Nucleus accumbens (tissue), 56 donors: ENCODE results near the gene SPATA18.
"Not testable (repeated sequence)": the region's sequence is repeated elsewhere in the genome, so short reads cannot be mapped to it uniquely, and the experiment has no call there.

Source experiments
- DNase-seq, 56 donors: peaks; one replicate each; lab custom pipeline; 2025; lab: John Stamatoyannopoulos, UW

The SPATA18 gene

DNA sequence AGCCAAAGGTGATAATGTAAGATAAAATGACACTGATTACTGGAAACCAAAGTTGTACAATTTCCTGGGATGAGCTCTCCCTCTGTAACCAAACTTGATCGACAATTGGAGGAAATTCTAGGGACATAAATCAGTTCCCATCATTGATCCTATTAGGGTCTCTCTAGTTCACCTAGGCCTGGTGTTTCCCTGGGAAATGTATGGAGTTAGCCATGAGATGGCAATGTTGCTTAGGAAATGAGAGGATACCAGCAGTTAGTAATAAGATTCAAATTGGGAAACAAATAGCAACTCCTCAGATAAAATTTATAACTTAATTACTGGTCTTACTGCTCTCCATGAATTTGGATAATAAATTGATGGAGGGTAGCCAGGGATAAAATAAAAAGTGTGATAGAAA is 52.2 kb downstream of the SPATA18 start:
- no peak for DNase-seq

DNA sequence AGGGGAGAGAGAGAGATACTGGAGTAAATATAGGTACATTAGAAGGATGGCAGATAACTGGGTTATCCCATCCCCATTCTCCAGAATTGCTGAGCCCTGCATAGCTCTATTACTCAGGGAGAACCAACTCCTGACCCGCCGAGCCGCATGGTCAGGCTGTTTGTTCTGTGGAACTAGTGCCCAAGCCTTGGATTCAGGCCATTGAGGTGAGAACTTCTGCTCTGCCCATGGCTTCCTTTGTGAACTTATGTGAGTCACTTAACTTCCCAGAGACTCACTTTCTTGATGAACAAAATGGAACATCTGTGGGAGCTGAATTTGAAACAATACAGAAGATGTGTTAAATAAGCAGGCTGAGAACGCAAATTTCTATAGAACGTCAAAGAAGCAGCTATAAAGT is 54.2 kb downstream of the SPATA18 start:
- DNase-seq: no peak

DNA sequence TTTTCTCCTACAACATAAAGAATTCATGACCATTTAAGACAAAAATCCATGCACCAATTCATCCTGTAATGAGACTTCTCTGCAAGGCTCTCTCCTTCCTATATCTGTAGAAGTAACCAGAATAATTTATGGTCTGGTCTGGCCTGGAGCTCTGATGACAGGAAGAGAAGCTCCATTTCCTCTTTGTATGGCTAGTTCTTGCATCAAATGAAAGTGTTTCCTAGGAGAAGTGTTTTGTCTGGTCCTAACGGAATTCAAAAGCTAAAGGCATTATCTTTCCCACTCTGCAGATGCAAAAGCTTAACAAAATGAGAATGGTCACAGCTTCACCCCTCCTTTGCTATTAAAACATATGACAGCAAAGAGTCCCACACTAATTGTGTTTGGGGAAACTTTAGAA is 55.1 kb downstream of the SPATA18 start:
- no peak for DNase-seq

DNA sequence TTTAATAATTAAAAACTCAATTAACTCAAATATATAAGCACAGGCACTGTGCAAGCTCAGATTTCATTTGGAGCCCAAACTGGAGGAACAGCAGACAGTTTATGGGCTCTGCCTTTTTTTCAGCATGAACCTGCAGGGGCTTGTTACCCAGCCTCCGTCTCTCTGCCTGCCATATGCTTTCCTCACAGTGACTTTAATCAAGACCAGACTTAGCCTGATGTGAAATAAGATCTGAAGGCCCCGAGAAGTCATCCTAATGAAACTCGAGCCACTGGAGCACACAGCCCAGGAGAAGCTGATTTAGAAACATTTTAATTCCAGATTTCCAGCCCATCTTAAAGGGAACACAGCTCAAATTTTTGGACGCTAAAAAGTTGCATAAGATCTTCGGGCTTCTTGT is 55.6 kb downstream of the SPATA18 start:
- DNase-seq: no peak

DNA sequence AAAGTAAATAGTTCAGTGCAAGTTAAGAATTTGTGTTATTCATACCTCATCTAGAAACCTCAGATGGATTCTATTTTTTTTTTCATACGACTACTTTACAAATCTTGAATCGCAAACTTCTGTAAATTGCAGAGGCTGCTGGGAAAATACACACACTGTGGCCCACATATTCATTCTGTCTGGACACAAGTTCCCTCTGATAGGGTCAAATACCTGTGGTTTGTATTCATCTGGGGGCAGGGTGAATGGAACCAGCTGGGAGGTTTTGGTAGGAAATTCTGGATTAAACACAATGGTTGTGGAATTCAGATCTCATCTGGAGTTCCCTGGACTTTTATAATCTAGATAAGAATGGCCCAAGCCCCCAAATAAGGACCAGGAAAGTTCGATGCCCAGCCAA is 56.2 kb downstream of the SPATA18 start:
- DNase-seq: no peak

DNA sequence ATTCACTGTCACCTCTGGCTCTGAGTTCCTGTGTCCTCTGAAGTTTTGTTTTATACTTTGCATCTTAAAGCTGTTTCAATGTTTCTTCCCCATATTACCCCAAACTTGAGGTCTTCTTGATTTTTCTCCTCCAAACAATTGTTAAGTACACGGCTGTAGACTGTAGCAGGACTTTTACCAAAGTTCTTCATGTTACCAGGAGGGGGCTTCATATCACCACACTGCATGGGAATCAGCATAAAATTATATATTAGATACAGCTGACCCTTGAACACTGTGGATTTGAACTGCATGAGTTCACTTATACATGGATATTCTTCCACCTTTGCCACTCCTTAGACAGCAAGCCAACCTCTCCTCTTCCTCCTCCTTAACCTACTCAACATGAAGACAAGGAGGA is 56.6 kb downstream of the SPATA18 start:
- no peak for DNase-seq

DNA sequence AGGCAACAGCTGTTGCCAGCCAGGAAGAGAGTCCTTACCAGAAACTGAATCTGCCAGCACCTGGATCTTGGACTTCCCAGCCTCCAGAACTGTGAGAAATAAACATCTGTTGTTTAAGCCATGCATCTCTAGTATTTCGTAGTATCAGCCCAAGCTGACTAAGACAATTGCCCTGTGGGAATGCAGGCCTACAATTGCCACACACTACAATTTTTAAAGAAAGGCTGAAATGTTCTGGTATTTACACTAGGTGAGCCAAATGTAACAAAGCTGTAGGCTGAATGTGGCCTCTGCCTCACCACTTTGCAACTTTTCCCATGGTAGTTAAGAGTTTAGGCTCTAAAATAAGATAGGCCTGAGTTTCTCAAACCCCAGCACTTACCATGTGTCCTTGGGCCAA is 59.1 kb downstream of the SPATA18 start:
- DNase-seq: no peak

DNA sequence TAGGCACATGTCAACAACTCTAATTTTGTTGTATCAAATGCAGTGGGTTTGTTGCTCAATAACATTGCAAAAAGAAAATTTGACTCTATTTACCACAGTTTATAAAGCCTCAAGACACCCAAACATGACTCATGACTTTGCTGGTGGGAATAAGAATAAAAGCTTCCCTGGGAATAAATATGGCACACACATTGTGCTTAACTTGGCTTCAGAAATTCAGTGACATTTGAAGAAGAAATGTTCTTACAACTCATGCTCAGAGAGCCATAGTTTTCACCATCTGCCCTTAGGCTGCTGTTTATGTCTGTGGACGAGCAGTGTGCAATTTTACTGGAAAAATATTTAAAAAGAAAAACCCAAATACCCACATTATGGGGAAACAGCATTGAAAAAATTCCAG is 60.9 kb downstream of the SPATA18 start:
- no peak for DNase-seq

DNA sequence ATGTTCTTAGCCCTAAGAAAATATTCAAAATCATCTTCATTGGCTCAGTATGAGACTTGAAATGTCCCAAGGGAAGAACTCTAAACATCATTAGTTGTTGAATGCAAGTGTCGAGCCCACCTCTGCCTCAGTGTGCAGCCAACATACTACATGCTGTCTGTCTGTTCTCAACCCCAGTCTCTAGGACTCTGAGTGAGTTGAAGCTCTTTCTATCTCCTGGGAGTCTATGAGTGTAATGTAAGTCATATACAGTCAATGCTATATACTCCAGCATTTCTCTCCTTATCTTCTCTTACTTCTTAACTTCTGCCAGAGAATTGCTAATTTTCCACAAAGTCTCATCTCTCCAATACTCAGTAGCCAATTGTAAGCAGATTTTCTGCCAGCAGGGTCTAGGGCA is 61.3 kb downstream of the SPATA18 start:
- DNase-seq: no peak

DNA sequence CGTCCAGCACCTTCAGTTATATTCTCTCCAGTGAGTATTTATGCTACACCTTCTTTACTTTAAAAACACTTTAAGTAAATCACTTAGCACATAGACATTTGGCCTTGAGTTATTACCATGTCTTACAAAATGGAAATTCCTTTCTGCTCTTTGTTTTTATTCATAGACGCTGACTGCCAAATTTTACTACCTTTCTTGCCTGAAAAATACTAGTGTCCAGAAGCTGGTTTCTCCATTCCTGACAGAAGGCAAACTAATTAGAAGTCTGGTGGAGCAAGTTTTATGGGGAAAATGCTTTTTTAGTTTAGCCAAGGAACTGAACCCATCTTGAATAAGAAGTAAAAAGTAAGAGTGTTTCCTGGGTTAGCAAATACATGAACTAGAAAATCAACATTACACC is 65.5 kb downstream of the SPATA18 start:
- no peak for DNase-seq

DNA sequence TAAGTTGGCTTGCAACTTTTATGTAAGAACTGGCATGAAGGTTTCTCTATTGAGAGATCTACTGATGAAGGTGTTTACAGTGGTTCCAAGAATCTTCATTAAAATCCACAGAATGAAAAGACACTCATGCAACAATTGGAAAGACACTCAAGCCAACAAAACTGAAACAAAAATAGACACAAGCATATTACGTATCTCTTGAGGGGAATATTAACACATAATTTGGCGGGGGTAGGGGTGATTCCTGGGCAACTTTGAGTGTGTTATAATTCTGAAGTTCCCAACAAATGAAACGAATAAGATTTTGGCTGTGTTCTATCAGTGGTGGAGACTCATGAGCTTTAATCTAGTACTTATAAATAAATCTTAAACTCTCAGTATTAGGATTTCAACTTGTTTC is 75.1 kb downstream of the SPATA18 start:
- no peak for DNase-seq

DNA sequence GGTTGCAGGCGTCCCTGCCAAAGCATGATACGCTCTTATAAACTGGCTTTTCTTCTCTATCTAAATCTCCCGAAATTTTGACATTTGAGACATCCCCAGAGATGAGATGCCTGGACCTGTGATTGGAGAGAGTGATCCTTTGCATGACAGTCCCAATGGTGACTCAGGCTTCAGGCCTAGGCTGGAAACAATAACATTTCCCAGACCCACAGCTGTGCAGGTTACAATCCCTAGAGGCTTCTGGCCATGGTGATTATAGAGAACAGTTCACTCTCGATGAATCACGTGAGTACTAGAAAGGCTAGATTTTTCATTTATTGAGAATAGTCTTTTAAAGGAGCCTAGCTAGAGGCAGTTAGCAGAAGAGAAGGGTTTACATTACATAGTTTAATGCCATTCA is 75.9 kb downstream of the SPATA18 start:
- DNase-seq: no peak

DNA sequence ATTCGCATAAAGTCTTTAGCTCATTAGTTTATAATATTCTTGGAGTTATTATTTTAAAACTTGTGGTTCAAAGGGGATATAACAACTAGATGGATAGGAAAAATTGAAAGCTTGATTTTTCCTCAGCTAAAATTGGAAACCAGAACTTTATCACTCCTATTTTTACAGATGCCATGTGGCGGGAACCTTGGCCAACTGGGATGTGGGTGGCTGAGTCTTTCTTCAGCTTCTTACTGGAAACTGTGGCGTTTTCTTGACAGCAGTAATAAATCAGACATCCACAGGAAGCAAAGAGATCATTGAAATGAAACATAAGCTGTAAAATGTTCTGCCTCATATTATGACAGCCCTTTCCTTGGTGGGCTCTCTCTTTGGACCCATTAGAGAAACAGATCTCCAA is 84.1 kb downstream of the SPATA18 start:
- DNase-seq: no peak

DNA sequence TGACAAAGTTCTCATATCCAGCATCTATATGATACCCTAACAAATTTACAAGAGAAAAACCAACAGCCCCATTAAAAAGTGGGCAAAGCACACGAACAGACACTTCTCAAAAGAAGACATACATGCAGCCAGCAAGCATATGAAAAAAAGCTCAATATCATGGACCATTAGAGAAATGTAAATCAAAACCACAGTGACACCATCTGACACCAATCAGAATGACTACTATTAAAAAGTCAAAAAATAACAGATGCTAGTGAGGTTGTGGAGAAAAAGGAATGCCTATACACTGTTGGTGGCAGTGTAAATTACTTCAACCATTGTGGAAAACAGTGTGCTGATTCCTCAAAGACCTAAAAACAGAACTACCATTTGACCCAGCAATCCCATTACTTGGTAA is 86.0 kb downstream of the SPATA18 start:
- DNase-seq: not testable (repeated sequence)

DNA sequence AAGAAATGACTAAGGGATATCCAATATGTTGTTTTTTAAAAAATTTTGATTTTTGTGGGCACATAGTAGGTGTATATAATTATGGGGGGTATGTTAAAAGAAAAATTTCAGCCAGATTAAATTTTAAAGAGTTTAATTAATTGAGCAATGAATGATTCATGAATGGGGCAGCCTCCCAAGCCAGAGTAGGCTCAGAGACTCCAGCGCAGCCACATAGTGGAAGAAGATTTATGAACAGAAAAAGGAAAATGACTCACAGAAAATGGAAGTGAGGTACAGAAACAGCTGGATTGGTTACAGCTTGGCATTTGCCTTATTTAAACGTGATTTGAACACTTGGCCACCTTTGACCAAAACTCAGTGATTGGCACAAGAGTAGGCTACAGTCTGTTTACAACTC is 91.7 kb downstream of the SPATA18 start:
- DNase-seq: no peak

DNA sequence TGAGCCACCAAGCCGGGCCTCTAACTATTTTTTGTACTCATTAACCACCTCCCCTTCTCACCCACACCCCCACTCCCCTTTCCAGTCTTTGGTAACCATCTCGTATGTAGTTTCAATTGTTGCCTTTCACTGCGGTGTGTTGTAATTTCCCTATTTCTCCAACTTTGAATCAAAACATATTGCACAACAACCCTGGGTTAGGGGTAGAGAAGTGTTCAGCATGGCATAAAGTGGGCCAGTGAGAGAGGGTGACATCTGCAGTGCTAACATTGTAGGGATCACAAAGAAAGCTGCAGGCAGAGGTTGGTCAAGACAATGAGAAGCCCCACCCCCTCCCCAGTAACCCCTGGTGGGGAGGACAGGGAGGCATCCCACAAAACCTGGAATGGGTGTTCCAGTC is 92.7 kb downstream of the SPATA18 start:
- DNase-seq: no peak

DNA sequence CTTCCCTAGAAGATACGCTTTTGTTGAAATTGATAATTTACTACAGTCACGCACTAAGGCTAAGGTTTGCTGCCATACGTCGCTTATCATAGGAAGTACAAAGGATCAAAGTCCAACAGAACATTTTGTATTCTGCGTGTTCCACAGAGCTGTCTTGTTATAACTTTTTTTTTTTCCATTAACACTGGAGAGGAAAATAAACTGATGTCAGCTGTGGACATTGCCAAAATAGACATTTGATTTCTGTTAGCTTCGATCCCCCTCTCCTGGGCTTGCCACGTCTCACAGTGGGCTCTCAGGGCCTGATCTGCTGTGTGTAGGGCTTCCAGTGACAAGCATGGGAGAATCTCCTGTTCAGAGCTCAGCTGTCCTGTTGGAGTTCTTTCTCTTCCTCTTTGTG is 93.3 kb downstream of the SPATA18 start:
- DNase-seq: no peak
